ENCODE results near the gene CDC42BPA.

DNA sequence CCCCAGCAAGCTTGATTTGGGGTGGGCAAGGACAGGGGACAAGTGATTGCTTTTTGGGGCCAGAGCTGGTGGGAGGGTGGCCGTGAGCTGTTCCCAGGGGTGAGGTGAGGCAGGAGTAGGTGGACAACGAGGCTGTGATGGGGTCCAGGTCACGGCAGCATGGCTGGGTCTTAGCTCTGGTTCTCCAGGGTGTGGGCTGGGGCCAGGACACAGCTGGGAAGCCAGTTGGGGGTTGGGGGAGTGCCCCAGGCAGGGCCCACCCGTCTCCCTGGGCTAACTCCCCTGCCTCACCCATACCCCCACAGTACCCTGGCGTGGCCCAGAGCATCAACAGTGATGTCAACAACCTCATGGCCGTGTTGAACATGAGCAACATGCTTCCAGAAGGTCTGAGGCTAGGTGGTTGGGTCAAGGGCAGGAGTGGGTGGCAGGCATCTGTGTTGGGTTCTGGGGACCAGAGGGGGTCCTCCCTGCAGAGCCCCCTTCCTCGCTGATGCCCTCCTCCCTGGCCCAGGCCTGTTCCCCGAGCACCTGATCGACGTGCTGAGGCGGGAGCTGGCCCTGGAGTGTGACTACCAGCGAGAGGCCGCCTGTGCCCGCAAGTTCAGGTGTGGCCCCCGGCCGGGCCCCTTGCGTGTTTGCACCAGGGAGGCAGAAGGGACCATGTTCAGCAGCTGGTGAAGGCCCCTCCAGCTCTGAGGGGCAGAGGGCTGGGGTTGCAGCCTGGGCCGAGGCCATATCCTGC, 334.9 kb downstream of the CDC42BPA start:
- no peak for TF ChIP-seq POLR2A (IDR thresholded peaks at IDR 0.05)
- TF ChIP-seq, protein P1, sequence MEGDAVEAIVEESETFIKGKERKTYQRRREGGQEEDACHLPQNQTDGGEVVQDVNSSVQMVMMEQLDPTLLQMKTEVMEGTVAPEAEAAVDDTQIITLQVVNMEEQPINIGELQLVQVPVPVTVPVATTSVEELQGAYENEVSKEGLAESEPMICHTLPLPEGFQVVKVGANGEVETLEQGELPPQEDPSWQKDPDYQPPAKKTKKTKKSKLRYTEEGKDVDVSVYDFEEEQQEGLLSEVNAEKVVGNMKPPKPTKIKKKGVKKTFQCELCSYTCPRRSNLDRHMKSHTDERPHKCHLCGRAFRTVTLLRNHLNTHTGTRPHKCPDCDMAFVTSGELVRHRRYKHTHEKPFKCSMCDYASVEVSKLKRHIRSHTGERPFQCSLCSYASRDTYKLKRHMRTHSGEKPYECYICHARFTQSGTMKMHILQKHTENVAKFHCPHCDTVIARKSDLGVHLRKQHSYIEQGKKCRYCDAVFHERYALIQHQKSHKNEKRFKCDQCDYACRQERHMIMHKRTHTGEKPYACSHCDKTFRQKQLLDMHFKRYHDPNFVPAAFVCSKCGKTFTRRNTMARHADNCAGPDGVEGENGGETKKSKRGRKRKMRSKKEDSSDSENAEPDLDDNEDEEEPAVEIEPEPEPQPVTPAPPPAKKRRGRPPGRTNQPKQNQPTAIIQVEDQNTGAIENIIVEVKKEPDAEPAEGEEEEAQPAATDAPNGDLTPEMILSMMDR (IDR thresholded peaks at IDR 0.05) = no peak
- TF ChIP-seq POLR2AphosphoS5 (IDR thresholded peaks at IDR 0.05; ENCODE audit: insufficient read depth in 1 of 2, low read depth in 1 of 2) = no peak
